IMR-90 (cell line): ENCODE results near the gene RUNX1. TPM values are rescaled to one million over a fixed set of nuclear protein-coding genes. Genes with fewer than 3 reads are reported as not detected.

Source experiments
- ATAC-seq: fragments of 200-7000 bp; cut with Tn5 transposase; 2 replicates; pipeline ENCODE4 v1.9.1; 2020; ENCODE audit warnings: low read depth, mild to moderate bottlenecking, moderate library complexity
- BruUV-seq: library from RNA; stranded (reverse); fragments of 400-500 nt; replicated peaks from 2 replicates; lab custom pipeline; 2021; lab: Mats Ljungman, UMichigan
- CTCF ChIA-PET: fragments of 300-600 bp; formaldehyde crosslinking; extraction: SDS; loops from one replicate; lab custom pipeline; 2021; ENCODE audit warnings: antibody characterized with exemption; lab: Yijun Ruan, JAX
- POLR2A ChIA-PET: fragments of 300-600 bp; sonication (Branson Sonifier 250); formaldehyde crosslinking; loops from one replicate; lab custom pipeline; 2022; ENCODE audit warnings: antibody characterized with exemption; ENCODE audit not compliant: unreplicated experiment; lab: Charles Lee
- DNase-seq: peaks from one replicate; pipeline ENCODE4 v3.0.0; 2013
- H2AFZ ChIP-seq: replicated peaks from 2 replicates; pipeline ENCODE3; 2013; ENCODE audit warnings: low read length, mild to moderate bottlenecking; ENCODE audit not compliant: poor library complexity
- H2AK5ac ChIP-seq: 2 replicates; pipeline ENCODE4 v1.6.1; 2013; ENCODE audit warnings: low read depth, low read length, inconsistent platforms
- H2AK9ac ChIP-seq: replicated peaks from 2 replicates; pipeline ENCODE3; 2013; ENCODE audit warnings: mild to moderate bottlenecking, low read depth, low read length, moderate library complexity; ENCODE audit not compliant: poor library complexity
- H2BK120ac ChIP-seq: 2 replicates; pipeline ENCODE4 v1.6.1; 2013; ENCODE audit warnings: low read depth, low read length, inconsistent platforms
- H2BK15ac ChIP-seq: 3 replicates; pipeline ENCODE4 v1.6.1; 2013; ENCODE audit warnings: low read depth, low read length, inconsistent platforms
- H2BK20ac ChIP-seq: 2 replicates; pipeline ENCODE4 v1.6.1; 2013; ENCODE audit warnings: low read depth, mild to moderate bottlenecking, inconsistent platforms, low read length, moderate library complexity
- H2BK5ac ChIP-seq: 2 replicates; pipeline ENCODE4 v1.6.1; 2013; ENCODE audit warnings: mild to moderate bottlenecking, low read depth, low read length, inconsistent platforms; ENCODE audit not compliant: poor library complexity, severe bottlenecking
- H3K14ac ChIP-seq: replicated peaks from 2 replicates; pipeline ENCODE4 v1.6.1; 2013; ENCODE audit warnings: low read depth, low read length, inconsistent platforms
- H3K18ac ChIP-seq: 2 replicates; pipeline ENCODE4 v1.6.1; 2013; ENCODE audit warnings: low read depth, low read length, control low read depth
- H3K23ac ChIP-seq: 2 replicates; pipeline ENCODE4 v1.6.1; 2013; ENCODE audit warnings: low read depth, low read length, inconsistent platforms
- H3K27ac ChIP-seq: 2 replicates; pipeline ENCODE4 v1.5.1; 2013; ENCODE audit warnings: mild to moderate bottlenecking, control low read depth, low read length; ENCODE audit not compliant: insufficient read depth
- H3K27me3 ChIP-seq: 2 replicates; pipeline ENCODE4 v1.6.1; 2013; ENCODE audit warnings: low read length; ENCODE audit not compliant: control insufficient read depth, insufficient read depth
- H3K36me3 ChIP-seq: 2 replicates; pipeline ENCODE4 v1.6.1; 2013; ENCODE audit warnings: low read length, mixed read lengths; ENCODE audit not compliant: control insufficient read depth, insufficient read depth
- H3K4ac ChIP-seq: 2 replicates; pipeline ENCODE4 v1.6.1; 2013; ENCODE audit warnings: low read depth, low read length, inconsistent platforms
- H3K4me1 ChIP-seq: 2 replicates; pipeline ENCODE4 v1.6.1; 2013; ENCODE audit warnings: low read length, mixed read lengths; ENCODE audit not compliant: control insufficient read depth, insufficient read depth
- H3K4me2 ChIP-seq: 2 replicates; pipeline ENCODE4 v1.6.1; 2013; ENCODE audit warnings: low read depth, mild to moderate bottlenecking, control low read depth, low read length, moderate library complexity
- H3K4me3 ChIP-seq: 2 replicates; pipeline ENCODE4 v1.5.1; 2013; ENCODE audit warnings: low read depth, mild to moderate bottlenecking, control low read depth, low read length, moderate library complexity; ENCODE audit not compliant: insufficient read depth
- H3K56ac ChIP-seq: 2 replicates; pipeline ENCODE4 v1.6.1; 2013; ENCODE audit warnings: low read length, inconsistent platforms; ENCODE audit not compliant: insufficient read depth; ENCODE audit errors: extremely low read depth
- H3K79me1 ChIP-seq, 2 experiments: 2 replicates each; pipeline ENCODE4 v1.6.1; 2013; ENCODE audit warnings: low read length in 2 of 2, inconsistent platforms in 1 of 2, low read depth in 1 of 2
- H3K9ac ChIP-seq: 2 replicates; pipeline ENCODE4 v1.6.1; 2013; ENCODE audit warnings: low read depth, low read length, control low read depth
- H3K9me1 ChIP-seq: 2 replicates; pipeline ENCODE4 v1.6.1; 2013; ENCODE audit warnings: low read length, inconsistent platforms; ENCODE audit not compliant: insufficient read depth
- H3K9me3 ChIP-seq: 2 replicates; pipeline ENCODE4 v1.6.1; 2013; ENCODE audit warnings: low read length; ENCODE audit not compliant: control insufficient read depth, insufficient read depth
- H4K20me1 ChIP-seq: 2 replicates; pipeline ENCODE4 v1.6.1; 2013; ENCODE audit warnings: low read length, inconsistent platforms; ENCODE audit not compliant: insufficient read depth
- H4K5ac ChIP-seq: 2 replicates; pipeline ENCODE4 v1.6.1; 2013; ENCODE audit warnings: mild to moderate bottlenecking, low read depth, low read length, control low read depth
- H4K8ac ChIP-seq, 2 experiments: 2 replicates each; pipeline ENCODE4 v1.6.1; 2013; ENCODE audit warnings: low read depth in 2 of 2, low read length in 2 of 2, control low read depth in 1 of 2, inconsistent platforms in 1 of 2
- H4K91ac ChIP-seq: 2 replicates; pipeline ENCODE4 v1.6.1; 2013; ENCODE audit warnings: low read depth, low read length, inconsistent platforms; ENCODE audit not compliant: insufficient read depth
- CEBPB ChIP-seq: IDR thresholded peaks from 2 replicates; pipeline ENCODE4 v1.6.1; 2012; ENCODE audit warnings: low read depth, low read length, improper control_type of control experiment
- FOS ChIP-seq: fragments of 150-350 bp; IDR thresholded peaks from 2 replicates; pipeline ENCODE4 v1.6.1; 2016; ENCODE audit warnings: low read depth, low read length
- MAFK ChIP-seq: IDR thresholded peaks from 2 replicates; pipeline ENCODE4 v1.6.1; 2012; ENCODE audit warnings: low read depth, low read length, improper control_type of control experiment
- RAD21 ChIP-seq: IDR thresholded peaks from 2 replicates; pipeline ENCODE4 v1.6.1; 2012; ENCODE audit warnings: low read length, improper control_type of control experiment
- WGBS, 2 experiments: methylation state at CpG; one replicate each; pipeline versions ENCODE4 v1.1.5 to v1.1.7; 2013; ENCODE audit warnings: missing lambda C conversion rate in 2 of 2; ENCODE audit not compliant: insufficient read length in 1 of 2; ENCODE audit errors: extremely low coverage in 2 of 2; 5-methylcytosine and 5-hydroxymethylcytosine counted together
- dilution Hi-C: fragments of 300-500 bp; cut with HindIII; formaldehyde crosslinking; loops from one replicate; pipeline ENCODE4 v1.14.3; 2018; ENCODE audit warnings: low sequenced_read_pairs; ENCODE audit not compliant: unreplicated experiment
- in situ Hi-C: fragments of 300-500 bp; cut with MboI; formaldehyde crosslinking; loops from 3 replicates; pipeline ENCODE4 v1.14.3; 2019; ENCODE audit warnings: low sequenced_read_pairs, inconsistent platforms, mixed read lengths
- intact Hi-C: fragments of 100-400 bp; cut with micrococcal nuclease; formaldehyde crosslinking; loops from 2 replicates; pipeline ENCODE4 v1.10.0; 2022
- polyA plus RNA-seq, 3 experiments: library from polyadenylated mRNA; depleted of rRNA; stranded (reverse); fragments of >200 nt; gene quantifications; 2 replicates each; pipeline ENCODE4 v1.2.3, GENCODE V29; 2012; ENCODE audit warnings: low replicate concordance in 1 of 3
- total RNA-seq: library from RNA; depleted of rRNA; stranded (reverse); fragments of >200 nt; gene quantifications from 2 replicates; pipeline ENCODE4 v1.2.3, GENCODE V29; 2012
- TF ChIP-seq, protein P1 (sequence below): conservative IDR thresholded peaks from 2 replicates; pipeline ENCODE4 v1.5.1; 2012; ENCODE audit warnings: mild to moderate bottlenecking, low read depth, low read length, improper control_type of control experiment

The RUNX1 gene
- total and polyA plus RNA-seq, 2 of the 4 experiments (the other 2 are of a cell fraction) = 34.5 to 56.5 TPM

DNA sequence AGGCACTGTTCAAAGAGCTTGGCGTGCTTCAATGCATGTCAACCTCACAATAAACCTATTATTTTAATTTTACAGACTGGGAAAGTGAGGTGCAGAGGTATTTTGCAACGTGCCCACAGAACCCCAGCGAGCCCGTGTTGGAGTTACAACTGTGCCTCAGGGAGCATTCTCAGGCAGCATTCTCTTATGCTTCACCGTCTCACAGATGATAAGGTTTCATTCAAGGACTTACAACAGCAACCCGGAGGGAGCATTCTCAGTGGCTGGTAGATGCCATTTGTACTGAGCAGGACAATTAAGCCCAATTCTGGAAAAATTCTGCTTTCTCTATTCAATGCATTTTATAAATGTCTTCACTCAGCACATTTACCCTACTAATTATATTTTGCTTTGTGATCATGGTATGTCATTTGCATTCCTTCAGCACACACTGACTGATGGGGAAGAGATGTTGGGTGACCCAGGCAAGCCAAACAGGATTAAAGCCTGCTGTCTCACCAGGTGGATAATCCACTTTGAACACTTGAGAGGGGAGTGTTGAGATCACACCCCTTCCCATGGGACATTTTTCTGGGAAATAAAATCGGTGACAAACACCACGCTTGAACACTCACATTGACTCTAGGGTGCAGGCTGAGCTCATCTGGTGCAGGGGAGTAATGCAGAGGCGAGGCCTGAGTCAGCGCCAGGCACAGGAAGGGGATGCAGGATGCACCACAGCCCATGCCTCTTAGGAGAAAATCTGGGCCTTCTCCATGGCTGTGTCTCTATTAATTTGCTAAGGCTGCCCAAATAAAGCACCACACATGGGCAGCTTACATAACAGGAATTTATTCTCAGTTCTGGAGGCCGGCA lies 266.4 kb downstream of the RUNX1 start:
- no peak overlapping the region for H3K14ac ChIP-seq
- no peaks in the 10 kb centered on the region for H3K9me3 ChIP-seq
- peak; percentile 18; the same call in 1 of the 2 replicates for ATAC-seq
- no TSS peak for BruUV-seq
- H3K79me1 ChIP-seq = no peaks in the 10 kb centered on the region
- H3K4me2 ChIP-seq = no peak overlapping the region
- H3K18ac ChIP-seq = no peak overlapping the region
- no peak overlapping the region for H2BK15ac ChIP-seq
- H3K23ac ChIP-seq = no peak overlapping the region
- H4K8ac ChIP-seq = no peak overlapping the region
- H3K4me1 ChIP-seq = peaks cover under 1% of the 10 kb centered on the region; the same call in 1 of the 2 replicates
- no peak overlapping the region for H2BK120ac ChIP-seq
- dilution Hi-C loops = no loop called here
- H3K4me3 ChIP-seq = no peak overlapping the region
- intact Hi-C loops = no loop called here
- H2AFZ ChIP-seq = no peak overlapping the region
- no peak for DNase-seq
- H3K9ac ChIP-seq = no peak overlapping the region
- ChIA-PET POLR2A (no interaction called here), CTCF (no interaction called here)
- no peak overlapping the region for H2BK20ac ChIP-seq
- peak overlapping the region; percentile 42 for H2AK9ac ChIP-seq
- no peak overlapping the region for H3K4ac ChIP-seq
- H3K27ac ChIP-seq = no peak overlapping the region
- peaks cover 7% of the 10 kb centered on the region; the same call in 1 of the 2 replicates for H3K9me1 ChIP-seq
- H3K36me3 ChIP-seq = no peaks in the 10 kb centered on the region
- no peak overlapping the region for H3K56ac ChIP-seq
- H2BK5ac ChIP-seq = no peak overlapping the region
- H3K27me3 ChIP-seq = no peaks in the 10 kb centered on the region
- in situ Hi-C loops = no loop called here
- H4K91ac ChIP-seq = no peak overlapping the region
- no peaks in the 10 kb centered on the region for H4K20me1 ChIP-seq
- no peak overlapping the region for H4K5ac ChIP-seq
- no peak overlapping the region for H2AK5ac ChIP-seq
- TF ChIP-seq FOS = no peak
- no peak for TF ChIP-seq CEBPB
- TF ChIP-seq, protein P1, sequence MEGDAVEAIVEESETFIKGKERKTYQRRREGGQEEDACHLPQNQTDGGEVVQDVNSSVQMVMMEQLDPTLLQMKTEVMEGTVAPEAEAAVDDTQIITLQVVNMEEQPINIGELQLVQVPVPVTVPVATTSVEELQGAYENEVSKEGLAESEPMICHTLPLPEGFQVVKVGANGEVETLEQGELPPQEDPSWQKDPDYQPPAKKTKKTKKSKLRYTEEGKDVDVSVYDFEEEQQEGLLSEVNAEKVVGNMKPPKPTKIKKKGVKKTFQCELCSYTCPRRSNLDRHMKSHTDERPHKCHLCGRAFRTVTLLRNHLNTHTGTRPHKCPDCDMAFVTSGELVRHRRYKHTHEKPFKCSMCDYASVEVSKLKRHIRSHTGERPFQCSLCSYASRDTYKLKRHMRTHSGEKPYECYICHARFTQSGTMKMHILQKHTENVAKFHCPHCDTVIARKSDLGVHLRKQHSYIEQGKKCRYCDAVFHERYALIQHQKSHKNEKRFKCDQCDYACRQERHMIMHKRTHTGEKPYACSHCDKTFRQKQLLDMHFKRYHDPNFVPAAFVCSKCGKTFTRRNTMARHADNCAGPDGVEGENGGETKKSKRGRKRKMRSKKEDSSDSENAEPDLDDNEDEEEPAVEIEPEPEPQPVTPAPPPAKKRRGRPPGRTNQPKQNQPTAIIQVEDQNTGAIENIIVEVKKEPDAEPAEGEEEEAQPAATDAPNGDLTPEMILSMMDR = no peak
- no peak; the same call in 1 of the 2 replicates for TF ChIP-seq MAFK
- no peak for TF ChIP-seq RAD21
- 95% methylated on average over 3 of the region's 11 CpGs; no CpG with 5 or more reads in 1 of the 2 experiments for WGBS, 2 experiments
